ENCODE results near the gene GPS2. TPM values are rescaled to one million over a fixed set of nuclear protein-coding genes. Genes with fewer than 3 reads are reported as not detected.

GPS2 gene
- total and polyA plus RNA-seq, 10 of the 15 experiments (the other 5 are each of a cell fraction or from before 2014, with no cell fraction given), result 10.2 to 96.4 (median 42.5) TPM

DNA sequence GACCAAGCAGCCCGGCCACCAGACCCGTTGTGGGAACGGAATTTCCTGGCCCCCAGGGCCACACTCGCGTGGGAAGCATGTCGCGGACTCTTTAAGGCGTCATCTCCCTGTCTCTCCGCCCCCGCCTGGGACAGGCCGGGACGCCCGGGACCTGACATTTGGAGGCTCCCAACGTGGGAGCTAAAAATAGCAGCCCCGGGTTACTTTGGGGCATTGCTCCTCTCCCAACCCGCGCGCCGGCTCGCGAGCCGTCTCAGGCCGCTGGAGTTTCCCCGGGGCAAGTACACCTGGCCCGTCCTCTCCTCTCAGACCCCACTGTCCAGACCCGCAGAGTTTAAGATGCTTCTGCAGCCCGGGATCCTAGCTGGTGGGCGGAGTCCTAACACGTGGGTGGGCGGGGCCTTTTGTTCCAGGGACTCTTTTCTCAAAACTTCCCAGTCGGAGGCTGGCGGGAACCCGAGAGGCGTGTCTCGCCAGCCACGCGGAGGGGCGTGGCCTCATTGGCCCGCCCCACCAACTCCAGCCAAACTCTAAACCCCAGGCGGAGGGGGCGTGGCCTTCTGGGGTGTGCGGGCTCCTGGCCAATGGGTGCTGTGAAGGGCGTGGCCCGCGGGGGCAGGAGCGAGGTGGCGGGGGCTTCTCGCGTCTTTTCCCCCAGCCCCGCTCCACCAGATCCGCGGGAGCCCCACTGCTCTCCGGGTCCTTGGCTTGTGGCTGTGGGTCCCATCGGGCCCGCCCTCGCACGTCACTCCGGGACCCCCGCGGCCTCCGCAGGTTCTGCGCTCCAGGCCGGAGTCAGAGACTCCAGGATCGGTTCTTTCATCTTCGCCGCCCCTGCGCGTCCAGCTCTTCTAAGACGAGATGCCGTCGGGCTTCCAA is 33.8 kb downstream of the GPS2 start, which contains the start of gene SLC2A4 (continued):
- TF ChIP-seq ZNF207 (IDR thresholded peaks at IDR 0.05; ENCODE audit: borderline replicate concordance) (no peak), CHD1 (IDR thresholded peaks at IDR 0.05; ENCODE audit: low read depth, low read length) (no peak), BMI1 (IDR thresholded peaks at IDR 0.05; ENCODE audit: borderline replicate concordance) (no peak), RFX5 (IDR thresholded peaks at IDR 0.05; ENCODE audit: low read depth, low read length) (no peak), ZNF217 (IDR thresholded peaks at IDR 0.05) (no peak), TCF3 (IDR thresholded peaks at IDR 0.05; ENCODE audit: borderline replicate concordance, insufficient read depth, low read depth, low read length) (no peak), ZNF622 (IDR thresholded peaks at IDR 0.05) (no peak), ZNF24 (IDR thresholded peaks at IDR 0.05) (no peak), ZSCAN29 (IDR thresholded peaks at IDR 0.05) (no peak), TARDBP (IDR thresholded peaks at IDR 0.05; ENCODE audit: borderline replicate concordance) (no peak), SMC3 (IDR thresholded peaks at IDR 0.05; ENCODE audit: borderline replicate concordance, low read length) (no peak), SREBF1 (IDR thresholded peaks at IDR 0.05; ENCODE audit: low read length) (no peak), TAF1 (IDR thresholded peaks at IDR 0.05; ENCODE audit: borderline replicate concordance, low read depth, low read length) (no peak), SMAD1 (IDR thresholded peaks at IDR 0.05; ENCODE audit: low read depth, partially characterized antibody) (no peak), EP300 (IDR thresholded peaks at IDR 0.05; ENCODE audit: borderline replicate concordance in 1 of 2, control insufficient read depth in 1 of 2, low read depth in 2 of 2, low read length in 2 of 2) (no peak), PAX5 (IDR thresholded peaks at IDR 0.05; ENCODE audit: borderline replicate concordance, low read depth, low read length) (no peak), SMARCA5 (IDR thresholded peaks at IDR 0.05) (no peak), KDM1A (IDR thresholded peaks at IDR 0.05; ENCODE audit: borderline replicate concordance) (no peak), FOXK2 (IDR thresholded peaks at IDR 0.05) (no peak)
- TF ChIP-seq, protein P1, sequence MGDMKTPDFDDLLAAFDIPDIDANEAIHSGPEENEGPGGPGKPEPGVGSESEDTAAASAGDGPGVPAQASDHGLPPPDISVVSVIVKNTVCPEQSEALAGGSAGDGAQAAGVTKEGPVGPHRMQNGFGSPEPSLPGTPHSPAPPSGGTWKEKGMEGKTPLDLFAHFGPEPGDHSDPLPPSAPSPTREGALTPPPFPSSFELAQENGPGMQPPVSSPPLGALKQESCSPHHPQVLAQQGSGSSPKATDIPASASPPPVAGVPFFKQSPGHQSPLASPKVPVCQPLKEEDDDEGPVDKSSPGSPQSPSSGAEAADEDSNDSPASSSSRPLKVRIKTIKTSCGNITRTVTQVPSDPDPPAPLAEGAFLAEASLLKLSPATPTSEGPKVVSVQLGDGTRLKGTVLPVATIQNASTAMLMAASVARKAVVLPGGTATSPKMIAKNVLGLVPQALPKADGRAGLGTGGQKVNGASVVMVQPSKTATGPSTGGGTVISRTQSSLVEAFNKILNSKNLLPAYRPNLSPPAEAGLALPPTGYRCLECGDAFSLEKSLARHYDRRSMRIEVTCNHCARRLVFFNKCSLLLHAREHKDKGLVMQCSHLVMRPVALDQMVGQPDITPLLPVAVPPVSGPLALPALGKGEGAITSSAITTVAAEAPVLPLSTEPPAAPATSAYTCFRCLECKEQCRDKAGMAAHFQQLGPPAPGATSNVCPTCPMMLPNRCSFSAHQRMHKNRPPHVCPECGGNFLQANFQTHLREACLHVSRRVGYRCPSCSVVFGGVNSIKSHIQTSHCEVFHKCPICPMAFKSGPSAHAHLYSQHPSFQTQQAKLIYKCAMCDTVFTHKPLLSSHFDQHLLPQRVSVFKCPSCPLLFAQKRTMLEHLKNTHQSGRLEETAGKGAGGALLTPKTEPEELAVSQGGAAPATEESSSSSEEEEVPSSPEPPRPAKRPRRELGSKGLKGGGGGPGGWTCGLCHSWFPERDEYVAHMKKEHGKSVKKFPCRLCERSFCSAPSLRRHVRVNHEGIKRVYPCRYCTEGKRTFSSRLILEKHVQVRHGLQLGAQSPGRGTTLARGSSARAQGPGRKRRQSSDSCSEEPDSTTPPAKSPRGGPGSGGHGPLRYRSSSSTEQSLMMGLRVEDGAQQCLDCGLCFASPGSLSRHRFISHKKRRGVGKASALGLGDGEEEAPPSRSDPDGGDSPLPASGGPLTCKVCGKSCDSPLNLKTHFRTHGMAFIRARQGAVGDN (IDR thresholded peaks at IDR 0.05), result no peak
- TF ChIP-seq, protein P2, sequence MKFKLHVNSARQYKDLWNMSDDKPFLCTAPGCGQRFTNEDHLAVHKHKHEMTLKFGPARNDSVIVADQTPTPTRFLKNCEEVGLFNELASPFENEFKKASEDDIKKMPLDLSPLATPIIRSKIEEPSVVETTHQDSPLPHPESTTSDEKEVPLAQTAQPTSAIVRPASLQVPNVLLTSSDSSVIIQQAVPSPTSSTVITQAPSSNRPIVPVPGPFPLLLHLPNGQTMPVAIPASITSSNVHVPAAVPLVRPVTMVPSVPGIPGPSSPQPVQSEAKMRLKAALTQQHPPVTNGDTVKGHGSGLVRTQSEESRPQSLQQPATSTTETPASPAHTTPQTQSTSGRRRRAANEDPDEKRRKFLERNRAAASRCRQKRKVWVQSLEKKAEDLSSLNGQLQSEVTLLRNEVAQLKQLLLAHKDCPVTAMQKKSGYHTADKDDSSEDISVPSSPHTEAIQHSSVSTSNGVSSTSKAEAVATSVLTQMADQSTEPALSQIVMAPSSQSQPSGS (IDR thresholded peaks at IDR 0.05; ENCODE audit: low read length), result no peak
- TF ChIP-seq, protein P3, sequence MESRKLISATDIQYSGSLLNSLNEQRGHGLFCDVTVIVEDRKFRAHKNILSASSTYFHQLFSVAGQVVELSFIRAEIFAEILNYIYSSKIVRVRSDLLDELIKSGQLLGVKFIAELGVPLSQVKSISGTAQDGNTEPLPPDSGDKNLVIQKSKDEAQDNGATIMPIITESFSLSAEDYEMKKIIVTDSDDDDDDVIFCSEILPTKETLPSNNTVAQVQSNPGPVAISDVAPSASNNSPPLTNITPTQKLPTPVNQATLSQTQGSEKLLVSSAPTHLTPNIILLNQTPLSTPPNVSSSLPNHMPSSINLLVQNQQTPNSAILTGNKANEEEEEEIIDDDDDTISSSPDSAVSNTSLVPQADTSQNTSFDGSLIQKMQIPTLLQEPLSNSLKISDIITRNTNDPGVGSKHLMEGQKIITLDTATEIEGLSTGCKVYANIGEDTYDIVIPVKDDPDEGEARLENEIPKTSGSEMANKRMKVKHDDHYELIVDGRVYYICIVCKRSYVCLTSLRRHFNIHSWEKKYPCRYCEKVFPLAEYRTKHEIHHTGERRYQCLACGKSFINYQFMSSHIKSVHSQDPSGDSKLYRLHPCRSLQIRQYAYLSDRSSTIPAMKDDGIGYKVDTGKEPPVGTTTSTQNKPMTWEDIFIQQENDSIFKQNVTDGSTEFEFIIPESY (IDR thresholded peaks at IDR 0.05), result no peak

Measured in GM12878 (cell line).